AG04450 (cell line): ENCODE measurements around the gene FAIM2. TPM values are rescaled to one million over a fixed set of nuclear protein-coding genes. Genes with fewer than 3 reads are reported as not detected.

Experiments
- CTCF ChIA-PET: fragments of 300-600, 350-600 bp; formaldehyde crosslinking; extraction: SDS; loops from one replicate; lab custom pipeline; 2022; ENCODE audit warnings: antibody characterized with exemption, inconsistent platforms; lab: Charles Lee
- POLR2A ChIA-PET: fragments of 350-600 bp; formaldehyde crosslinking; extraction: SDS; loops from one replicate; lab custom pipeline; 2021; ENCODE audit warnings: antibody characterized with exemption, inconsistent platforms; lab: Yijun Ruan, JAX
- DNase-seq: peaks from one replicate; pipeline ENCODE4 v3.0.0-alpha.2; 2011; ENCODE audit warnings: low read depth, low spot score
- H3K27ac ChIP-seq: one replicate; pipeline ENCODE4 v1.5.1; 2012; ENCODE audit warnings: low read depth, low read length, control low read depth
- H3K27me3 ChIP-seq: one replicate; pipeline ENCODE4 v1.6.0; 2012; ENCODE audit warnings: low read length; ENCODE audit not compliant: control insufficient read depth, insufficient read depth
- H3K4me3 ChIP-seq: 2 replicates; pipeline ENCODE4 v1.5.1; 2011; ENCODE audit warnings: mild to moderate bottlenecking, low read depth, low read length, control low read depth
- H3K9me3 ChIP-seq: 2 replicates; pipeline ENCODE4 v1.5.1; 2012; ENCODE audit warnings: low read length; ENCODE audit not compliant: control insufficient read depth, insufficient read depth
- CTCF ChIP-seq: IDR thresholded peaks from 2 replicates; pipeline ENCODE4 v1.5.1; 2011; ENCODE audit warnings: low read depth, low read length, control low read depth, inconsistent platforms
- polyA plus RNA-seq: library from polyadenylated mRNA; depleted of rRNA; stranded (reverse); fragments of >200 nt; gene quantifications from 2 replicates; pipeline ENCODE4 v1.2.3, GENCODE V29; 2011

FAIM2 gene
- polyA plus RNA-seq, 1 experiment = 5.9 TPM

- no peak for DNase-seq
- H3K4me3 ChIP-seq = no peak overlapping the region
- CTCF ChIA-PET = interaction anchor here (2.8 kb wide), 1 partner anchor 75 kb away, joined by 14 read pairs; no protein-coding TSS in a partner anchor
- POLR2A ChIA-PET = no interaction called here
- no peaks in the 10 kb centered on the region for H3K9me3 ChIP-seq
- no peak overlapping the region for H3K27ac ChIP-seq
- no peak for TF ChIP-seq CTCF
- H3K27me3 ChIP-seq = peaks cover 3% of the 10 kb centered on the region
Observed at GRCh38 chr12:49870501-49871262, 33.0 kb downstream of the FAIM2 start.

GRCh38 chr12:49869816-49870500 lies 33.7 kb downstream of the FAIM2 start:
- no peak for DNase-seq
- CTCF ChIA-PET = interaction anchor here (1.5 to 2.8 kb wide), 2 partner anchors 76 to 200 kb away, joined by 5 to 14 read pairs; no protein-coding TSS in a partner anchor
- Histone ChIP-seq H3K4me3 (no peak overlapping the region), H3K9me3 (no peaks in the 10 kb centered on the region), H3K27me3 (peaks cover 10% of the 10 kb centered on the region), H3K27ac (peak overlapping the region; percentile 65)
- POLR2A ChIA-PET = interaction anchor here (0.6 to 1.4 kb wide), 10 partner anchors 11 to 297 kb away, joined by 3 to 9 read pairs (median 4); partner anchors contain the start of genes BCDIN3D, CERS5, NCKAP5L and TMBIM6
- TF ChIP-seq CTCF = no peak

GRCh38 chr12:49868952-49869815 lies 34.5 kb downstream of the FAIM2 start:
- no peak for TF ChIP-seq CTCF
- ChIA-PET POLR2A (interaction anchor here (0.6 to 1.4 kb wide), 13 partner anchors 12 to 298 kb away, joined by 3 to 9 read pairs (median 4); partner anchors contain the start of genes BCDIN3D, CERS5, NCKAP5L and TMBIM6), CTCF (interaction anchor here (0.6 to 2.8 kb wide), 6 partner anchors 17 to 562 kb away, joined by 3 to 14 read pairs (median 4); no protein-coding TSS in a partner anchor)
- Histone ChIP-seq H3K27ac (peak overlapping the region; percentile 65), H3K9me3 (no peaks in the 10 kb centered on the region), H3K27me3 (peaks cover 15% of the 10 kb centered on the region), H3K4me3 (no peak overlapping the region)
- peak; percentile 92 for DNase-seq

- H3K4me3 ChIP-seq = no peak overlapping the region
- DNase-seq = no peak
- no peaks in the 10 kb centered on the region for H3K9me3 ChIP-seq
- ChIA-PET CTCF (interaction anchor here (0.6 to 4.0 kb wide), 9 partner anchors 10 to 562 kb away, joined by 3 to 21 read pairs (median 5); no protein-coding TSS in a partner anchor), POLR2A (interaction anchor here (1.1 to 1.4 kb wide), 4 partner anchors 41 to 198 kb away, joined by 3 to 7 read pairs (median 4); partner anchors contain the start of gene TMBIM6)
- peaks cover 18% of the 10 kb centered on the region for H3K27me3 ChIP-seq
- no peak for TF ChIP-seq CTCF
- peak overlapping the region; percentile 65 for H3K27ac ChIP-seq
Observed at GRCh38 chr12:49868449-49868848, 35.3 kb downstream of the FAIM2 start.
